ENCODE results near the gene DRD1.

The DRD1 gene

DNA sequence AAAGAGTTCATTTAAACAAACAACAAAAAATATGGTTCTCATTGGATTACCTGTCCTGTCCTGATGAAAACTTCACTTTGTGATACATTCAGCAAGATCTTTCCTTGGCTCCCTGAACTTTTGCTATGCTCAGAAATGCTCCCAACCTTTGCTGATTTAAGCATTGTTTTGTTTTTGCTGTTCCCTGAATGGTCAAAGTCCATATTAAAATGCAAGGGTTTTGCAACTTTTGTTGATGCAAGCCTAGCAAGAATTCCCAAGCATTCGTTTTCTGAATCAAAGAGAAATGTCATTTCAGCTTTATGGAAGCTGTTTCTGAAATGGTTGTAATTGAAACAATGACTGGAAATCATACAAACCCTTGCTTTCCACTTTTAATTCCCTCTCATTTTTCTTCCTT, 31.3 kb upstream of the DRD1 start:
- no peak for TF ChIP-seq FOXP2 (optimal IDR thresholded peaks at IDR 0.05; ENCODE audit: borderline replicate concordance, extremely low read depth, extremely low read length, insufficient read depth)

DNA sequence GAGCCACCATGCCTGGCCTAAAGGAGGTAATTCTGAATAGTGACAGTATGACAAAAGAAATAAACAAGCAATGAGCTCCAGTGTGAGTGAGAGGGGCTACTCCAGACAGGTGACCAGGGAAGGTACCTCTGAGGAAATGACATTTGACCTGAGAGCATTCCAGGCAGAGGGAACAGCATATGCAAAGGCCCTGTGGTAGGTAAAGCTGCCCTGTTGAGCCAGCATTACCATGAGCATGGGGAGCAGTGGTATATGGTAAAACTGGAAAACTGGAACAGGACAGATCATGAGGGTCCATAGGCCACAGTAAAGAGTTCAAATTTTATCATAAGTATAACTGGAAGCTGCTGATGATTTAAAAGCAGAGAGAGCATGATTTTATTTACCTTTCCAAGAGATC, 28.4 kb upstream of the DRD1 start:
- TF ChIP-seq TAF1 (IDR thresholded peaks at IDR 0.05; ENCODE audit: borderline replicate concordance, insufficient read depth, low read length) (no peak), POLR2AphosphoS5 (IDR thresholded peaks at IDR 0.05; ENCODE audit: low read depth, low read length) (no peak), FOXP2 (optimal IDR thresholded peaks at IDR 0.05; ENCODE audit: borderline replicate concordance, extremely low read depth, extremely low read length, insufficient read depth) (no peak), SIN3A (IDR thresholded peaks at IDR 0.05; ENCODE audit: borderline replicate concordance, insufficient read depth, low read length) (no peak)
- TF ChIP-seq, protein P1, sequence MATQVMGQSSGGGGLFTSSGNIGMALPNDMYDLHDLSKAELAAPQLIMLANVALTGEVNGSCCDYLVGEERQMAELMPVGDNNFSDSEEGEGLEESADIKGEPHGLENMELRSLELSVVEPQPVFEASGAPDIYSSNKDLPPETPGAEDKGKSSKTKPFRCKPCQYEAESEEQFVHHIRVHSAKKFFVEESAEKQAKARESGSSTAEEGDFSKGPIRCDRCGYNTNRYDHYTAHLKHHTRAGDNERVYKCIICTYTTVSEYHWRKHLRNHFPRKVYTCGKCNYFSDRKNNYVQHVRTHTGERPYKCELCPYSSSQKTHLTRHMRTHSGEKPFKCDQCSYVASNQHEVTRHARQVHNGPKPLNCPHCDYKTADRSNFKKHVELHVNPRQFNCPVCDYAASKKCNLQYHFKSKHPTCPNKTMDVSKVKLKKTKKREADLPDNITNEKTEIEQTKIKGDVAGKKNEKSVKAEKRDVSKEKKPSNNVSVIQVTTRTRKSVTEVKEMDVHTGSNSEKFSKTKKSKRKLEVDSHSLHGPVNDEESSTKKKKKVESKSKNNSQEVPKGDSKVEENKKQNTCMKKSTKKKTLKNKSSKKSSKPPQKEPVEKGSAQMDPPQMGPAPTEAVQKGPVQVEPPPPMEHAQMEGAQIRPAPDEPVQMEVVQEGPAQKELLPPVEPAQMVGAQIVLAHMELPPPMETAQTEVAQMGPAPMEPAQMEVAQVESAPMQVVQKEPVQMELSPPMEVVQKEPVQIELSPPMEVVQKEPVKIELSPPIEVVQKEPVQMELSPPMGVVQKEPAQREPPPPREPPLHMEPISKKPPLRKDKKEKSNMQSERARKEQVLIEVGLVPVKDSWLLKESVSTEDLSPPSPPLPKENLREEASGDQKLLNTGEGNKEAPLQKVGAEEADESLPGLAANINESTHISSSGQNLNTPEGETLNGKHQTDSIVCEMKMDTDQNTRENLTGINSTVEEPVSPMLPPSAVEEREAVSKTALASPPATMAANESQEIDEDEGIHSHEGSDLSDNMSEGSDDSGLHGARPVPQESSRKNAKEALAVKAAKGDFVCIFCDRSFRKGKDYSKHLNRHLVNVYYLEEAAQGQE (IDR thresholded peaks at IDR 0.05; ENCODE audit: insufficient read depth in 1 of 2, low read depth in 2 of 2, low read length in 2 of 2) = no peak

GRCh38 chr5:175471628-175472027, 27.6 kb upstream of the DRD1 start:
- TF ChIP-seq SIN3A (IDR thresholded peaks at IDR 0.05; ENCODE audit: borderline replicate concordance, insufficient read depth, low read length) (no peak), TAF1 (IDR thresholded peaks at IDR 0.05; ENCODE audit: borderline replicate concordance, insufficient read depth, low read length) (no peak), POLR2AphosphoS5 (IDR thresholded peaks at IDR 0.05; ENCODE audit: low read depth, low read length) (no peak), FOXP2 (optimal IDR thresholded peaks at IDR 0.05; ENCODE audit: borderline replicate concordance, extremely low read depth, extremely low read length, insufficient read depth) (no peak)
- TF ChIP-seq, protein P1 (IDR thresholded peaks at IDR 0.05; ENCODE audit: insufficient read depth in 1 of 2, low read depth in 2 of 2, low read length in 2 of 2) = no peak

- no peak for TF ChIP-seq FOXP2 (optimal IDR thresholded peaks at IDR 0.05; ENCODE audit: borderline replicate concordance, extremely low read depth, extremely low read length, insufficient read depth)
- no peak for TF ChIP-seq TAF1 (IDR thresholded peaks at IDR 0.05; ENCODE audit: borderline replicate concordance, insufficient read depth, low read length)
- TF ChIP-seq SIN3A (IDR thresholded peaks at IDR 0.05; ENCODE audit: borderline replicate concordance, insufficient read depth, low read length) = no peak
Observed at GRCh38 chr5:175471196-175471595, 27.2 kb upstream of the DRD1 start.

GRCh38 chr5:175470781-175471180, 26.8 kb upstream of the DRD1 start:
- TF ChIP-seq, protein P1 (IDR thresholded peaks at IDR 0.05; ENCODE audit: insufficient read depth in 1 of 2, low read depth in 2 of 2, low read length in 2 of 2) = no peak
- no peak for TF ChIP-seq POLR2AphosphoS5 (IDR thresholded peaks at IDR 0.05; ENCODE audit: low read depth, low read length)
- TF ChIP-seq SIN3A (IDR thresholded peaks at IDR 0.05; ENCODE audit: borderline replicate concordance, insufficient read depth, low read length) = no peak
- TF ChIP-seq TAF1 (IDR thresholded peaks at IDR 0.05; ENCODE audit: borderline replicate concordance, insufficient read depth, low read length) = no peak
- TF ChIP-seq FOXP2 (optimal IDR thresholded peaks at IDR 0.05; ENCODE audit: borderline replicate concordance, extremely low read depth, extremely low read length, insufficient read depth) = no peak

DNA sequence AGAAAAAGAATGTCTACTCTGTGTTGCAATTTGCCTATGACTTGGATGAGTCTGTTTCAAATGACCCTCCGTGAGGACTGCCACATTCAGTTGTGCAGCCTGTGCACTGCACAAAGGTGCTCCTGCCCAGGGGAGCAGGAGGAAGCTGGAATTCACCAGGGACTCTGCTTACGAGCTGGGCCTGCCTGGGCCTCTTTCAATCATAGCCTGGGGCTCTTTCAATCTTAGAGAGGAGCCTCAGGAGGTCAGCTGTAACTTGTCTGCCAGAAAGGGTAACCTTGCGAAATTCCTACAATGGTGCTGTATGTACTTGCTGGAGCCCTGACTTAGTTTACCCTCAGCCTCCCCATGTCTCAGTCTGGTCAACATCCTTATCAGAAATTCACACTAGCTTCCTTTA, 25.9 kb upstream of the DRD1 start:
- TF ChIP-seq, protein P1 (IDR thresholded peaks at IDR 0.05; ENCODE audit: insufficient read depth in 1 of 2, low read depth in 2 of 2, low read length in 2 of 2) = no peak
- no peak for TF ChIP-seq FOXP2 (optimal IDR thresholded peaks at IDR 0.05; ENCODE audit: borderline replicate concordance, extremely low read depth, extremely low read length, insufficient read depth)
- no peak for TF ChIP-seq TAF1 (IDR thresholded peaks at IDR 0.05; ENCODE audit: borderline replicate concordance, insufficient read depth, low read length)
- TF ChIP-seq POLR2AphosphoS5 (IDR thresholded peaks at IDR 0.05; ENCODE audit: low read depth, low read length) = no peak
- TF ChIP-seq SIN3A (IDR thresholded peaks at IDR 0.05; ENCODE audit: borderline replicate concordance, insufficient read depth, low read length) = no peak
